ENCODE data around the gene GUCY2D. TPM values are rescaled to one million over a fixed set of nuclear protein-coding genes. Genes with fewer than 3 reads are reported as not detected.

GUCY2D gene
- total and polyA plus RNA-seq, 2 experiments from 2014 or later, result 0.07 to 0.08 TPM

DNA sequence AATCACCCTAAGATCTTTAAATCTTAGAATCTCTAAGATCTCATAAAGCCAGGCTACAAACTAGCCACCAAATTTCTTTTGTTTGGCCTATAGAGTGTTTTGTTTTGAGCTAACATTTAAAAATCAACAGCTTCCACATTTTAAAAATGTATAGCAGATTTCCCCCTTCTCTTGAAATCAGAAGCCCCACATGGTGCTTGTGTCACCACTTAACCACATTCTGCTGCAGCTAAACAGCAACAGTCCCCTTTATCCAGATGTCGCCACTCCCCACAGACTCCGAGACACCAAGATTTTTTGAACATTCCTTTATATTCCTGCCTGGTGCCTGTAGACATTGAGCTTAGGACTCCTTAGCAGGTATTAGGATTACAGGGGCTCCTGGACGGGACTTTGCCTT is 16.0 kb downstream of the GUCY2D start:
- Histone ChIP-seq H4K20me1 (replicated peaks; ENCODE audit: insufficient read depth) (no peaks in the 10 kb centered on the region), H3K4me3 (no peak overlapping the region), H3K36me3 (ENCODE audit: insufficient read depth) (no peaks in the 10 kb centered on the region), H2AFZ (no peak overlapping the region), H3K79me2 (replicated peaks; ENCODE audit: insufficient read depth) (no peaks in the 10 kb centered on the region), H3K27ac (ENCODE audit: low read depth) (no peak overlapping the region), H3K27me3 (ENCODE audit: insufficient read depth) (peaks cover 33% of the 10 kb centered on the region), H3F3A (replicated peaks; ENCODE audit: low read depth) (no peaks in the 10 kb centered on the region), H3K9me2 (ENCODE audit: insufficient read depth) (no peaks in the 10 kb centered on the region), H3K4me1 (ENCODE audit: insufficient read depth) (no peaks in the 10 kb centered on the region), H3K4me2 (no peak overlapping the region)
- no peaks in the 10 kb centered on the region for H3K36me3 Mint-ChIP-seq (ENCODE audit: low read depth)
- TF ChIP-seq, protein P1, sequence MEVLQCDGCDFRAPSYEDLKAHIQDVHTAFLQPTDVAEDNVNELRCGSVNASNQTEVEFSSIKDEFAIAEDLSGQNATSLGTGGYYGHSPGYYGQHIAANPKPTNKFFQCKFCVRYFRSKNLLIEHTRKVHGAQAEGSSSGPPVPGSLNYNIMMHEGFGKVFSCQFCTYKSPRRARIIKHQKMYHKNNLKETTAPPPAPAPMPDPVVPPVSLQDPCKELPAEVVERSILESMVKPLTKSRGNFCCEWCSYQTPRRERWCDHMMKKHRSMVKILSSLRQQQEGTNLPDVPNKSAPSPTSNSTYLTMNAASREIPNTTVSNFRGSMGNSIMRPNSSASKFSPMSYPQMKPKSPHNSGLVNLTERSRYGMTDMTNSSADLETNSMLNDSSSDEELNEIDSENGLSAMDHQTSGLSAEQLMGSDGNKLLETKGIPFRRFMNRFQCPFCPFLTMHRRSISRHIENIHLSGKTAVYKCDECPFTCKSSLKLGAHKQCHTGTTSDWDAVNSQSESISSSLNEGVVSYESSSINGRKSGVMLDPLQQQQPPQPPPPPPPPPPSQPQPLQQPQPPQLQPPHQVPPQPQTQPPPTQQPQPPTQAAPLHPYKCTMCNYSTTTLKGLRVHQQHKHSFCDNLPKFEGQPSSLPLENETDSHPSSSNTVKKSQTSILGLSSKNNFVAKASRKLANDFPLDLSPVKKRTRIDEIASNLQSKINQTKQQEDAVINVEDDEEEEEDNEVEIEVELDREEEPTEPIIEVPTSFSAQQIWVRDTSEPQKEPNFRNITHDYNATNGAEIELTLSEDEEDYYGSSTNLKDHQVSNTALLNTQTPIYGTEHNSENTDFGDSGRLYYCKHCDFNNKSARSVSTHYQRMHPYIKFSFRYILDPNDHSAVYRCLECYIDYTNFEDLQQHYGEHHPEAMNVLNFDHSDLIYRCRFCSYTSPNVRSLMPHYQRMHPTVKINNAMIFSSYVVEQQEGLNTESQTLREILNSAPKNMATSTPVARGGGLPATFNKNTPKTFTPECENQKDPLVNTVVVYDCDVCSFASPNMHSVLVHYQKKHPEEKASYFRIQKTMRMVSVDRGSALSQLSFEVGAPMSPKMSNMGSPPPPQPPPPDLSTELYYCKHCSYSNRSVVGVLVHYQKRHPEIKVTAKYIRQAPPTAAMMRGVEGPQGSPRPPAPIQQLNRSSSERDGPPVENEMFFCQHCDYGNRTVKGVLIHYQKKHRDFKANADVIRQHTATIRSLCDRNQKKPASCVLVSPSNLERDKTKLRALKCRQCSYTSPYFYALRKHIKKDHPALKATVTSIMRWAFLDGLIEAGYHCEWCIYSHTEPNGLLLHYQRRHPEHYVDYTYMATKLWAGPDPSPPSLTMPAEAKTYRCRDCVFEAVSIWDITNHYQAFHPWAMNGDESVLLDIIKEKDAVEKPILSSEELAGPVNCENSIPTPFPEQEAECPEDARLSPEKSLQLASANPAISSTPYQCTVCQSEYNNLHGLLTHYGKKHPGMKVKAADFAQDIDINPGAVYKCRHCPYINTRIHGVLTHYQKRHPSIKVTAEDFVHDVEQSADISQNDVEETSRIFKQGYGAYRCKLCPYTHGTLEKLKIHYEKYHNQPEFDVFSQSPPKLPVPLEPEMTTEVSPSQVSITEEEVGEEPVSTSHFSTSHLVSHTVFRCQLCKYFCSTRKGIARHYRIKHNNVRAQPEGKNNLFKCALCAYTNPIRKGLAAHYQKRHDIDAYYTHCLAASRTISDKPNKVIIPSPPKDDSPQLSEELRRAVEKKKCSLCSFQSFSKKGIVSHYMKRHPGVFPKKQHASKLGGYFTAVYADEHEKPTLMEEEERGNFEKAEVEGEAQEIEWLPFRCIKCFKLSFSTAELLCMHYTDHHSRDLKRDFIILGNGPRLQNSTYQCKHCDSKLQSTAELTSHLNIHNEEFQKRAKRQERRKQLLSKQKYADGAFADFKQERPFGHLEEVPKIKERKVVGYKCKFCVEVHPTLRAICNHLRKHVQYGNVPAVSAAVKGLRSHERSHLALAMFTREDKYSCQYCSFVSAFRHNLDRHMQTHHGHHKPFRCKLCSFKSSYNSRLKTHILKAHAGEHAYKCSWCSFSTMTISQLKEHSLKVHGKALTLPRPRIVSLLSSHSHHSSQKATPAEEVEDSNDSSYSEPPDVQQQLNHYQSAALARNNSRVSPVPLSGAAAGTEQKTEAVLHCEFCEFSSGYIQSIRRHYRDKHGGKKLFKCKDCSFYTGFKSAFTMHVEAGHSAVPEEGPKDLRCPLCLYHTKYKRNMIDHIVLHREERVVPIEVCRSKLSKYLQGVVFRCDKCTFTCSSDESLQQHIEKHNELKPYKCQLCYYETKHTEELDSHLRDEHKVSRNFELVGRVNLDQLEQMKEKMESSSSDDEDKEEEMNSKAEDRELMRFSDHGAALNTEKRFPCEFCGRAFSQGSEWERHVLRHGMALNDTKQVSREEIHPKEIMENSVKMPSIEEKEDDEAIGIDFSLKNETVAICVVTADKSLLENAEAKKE (CRISPR knock-in tag; IDR thresholded peaks at IDR 0.05), result no peak
- TF ChIP-seq POLR2AphosphoS5 (IDR thresholded peaks at IDR 0.05; ENCODE audit: low read depth) (no peak), CREB1 (CRISPR knock-in tag; IDR thresholded peaks at IDR 0.05; ENCODE audit: low read depth) (no peak), JUNB (IDR thresholded peaks at IDR 0.05; ENCODE audit: unreplicated experiment) (no peak), NANOG (IDR thresholded peaks at IDR 0.05; ENCODE audit: borderline replicate concordance) (no peak), ZNF331 (CRISPR knock-in tag; IDR thresholded peaks at IDR 0.05; ENCODE audit: low read depth) (no peak), ZNF114 (CRISPR knock-in tag; IDR thresholded peaks at IDR 0.05) (no peak), EZH2 (IDR thresholded peaks at IDR 0.05; ENCODE audit: low read depth, unreplicated experiment) (no peak)
- TF ChIP-seq, protein P2, sequence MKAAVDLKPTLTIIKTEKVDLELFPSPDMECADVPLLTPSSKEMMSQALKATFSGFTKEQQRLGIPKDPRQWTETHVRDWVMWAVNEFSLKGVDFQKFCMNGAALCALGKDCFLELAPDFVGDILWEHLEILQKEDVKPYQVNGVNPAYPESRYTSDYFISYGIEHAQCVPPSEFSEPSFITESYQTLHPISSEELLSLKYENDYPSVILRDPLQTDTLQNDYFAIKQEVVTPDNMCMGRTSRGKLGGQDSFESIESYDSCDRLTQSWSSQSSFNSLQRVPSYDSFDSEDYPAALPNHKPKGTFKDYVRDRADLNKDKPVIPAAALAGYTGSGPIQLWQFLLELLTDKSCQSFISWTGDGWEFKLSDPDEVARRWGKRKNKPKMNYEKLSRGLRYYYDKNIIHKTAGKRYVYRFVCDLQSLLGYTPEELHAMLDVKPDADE (IDR thresholded peaks at IDR 0.05), result no peak
- TF ChIP-seq, protein P3, sequence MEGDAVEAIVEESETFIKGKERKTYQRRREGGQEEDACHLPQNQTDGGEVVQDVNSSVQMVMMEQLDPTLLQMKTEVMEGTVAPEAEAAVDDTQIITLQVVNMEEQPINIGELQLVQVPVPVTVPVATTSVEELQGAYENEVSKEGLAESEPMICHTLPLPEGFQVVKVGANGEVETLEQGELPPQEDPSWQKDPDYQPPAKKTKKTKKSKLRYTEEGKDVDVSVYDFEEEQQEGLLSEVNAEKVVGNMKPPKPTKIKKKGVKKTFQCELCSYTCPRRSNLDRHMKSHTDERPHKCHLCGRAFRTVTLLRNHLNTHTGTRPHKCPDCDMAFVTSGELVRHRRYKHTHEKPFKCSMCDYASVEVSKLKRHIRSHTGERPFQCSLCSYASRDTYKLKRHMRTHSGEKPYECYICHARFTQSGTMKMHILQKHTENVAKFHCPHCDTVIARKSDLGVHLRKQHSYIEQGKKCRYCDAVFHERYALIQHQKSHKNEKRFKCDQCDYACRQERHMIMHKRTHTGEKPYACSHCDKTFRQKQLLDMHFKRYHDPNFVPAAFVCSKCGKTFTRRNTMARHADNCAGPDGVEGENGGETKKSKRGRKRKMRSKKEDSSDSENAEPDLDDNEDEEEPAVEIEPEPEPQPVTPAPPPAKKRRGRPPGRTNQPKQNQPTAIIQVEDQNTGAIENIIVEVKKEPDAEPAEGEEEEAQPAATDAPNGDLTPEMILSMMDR (conservative IDR thresholded peaks at IDR 0.05; ENCODE audit: low read depth in 2 of 2), result no peak
- TF ChIP-seq, protein P4, sequence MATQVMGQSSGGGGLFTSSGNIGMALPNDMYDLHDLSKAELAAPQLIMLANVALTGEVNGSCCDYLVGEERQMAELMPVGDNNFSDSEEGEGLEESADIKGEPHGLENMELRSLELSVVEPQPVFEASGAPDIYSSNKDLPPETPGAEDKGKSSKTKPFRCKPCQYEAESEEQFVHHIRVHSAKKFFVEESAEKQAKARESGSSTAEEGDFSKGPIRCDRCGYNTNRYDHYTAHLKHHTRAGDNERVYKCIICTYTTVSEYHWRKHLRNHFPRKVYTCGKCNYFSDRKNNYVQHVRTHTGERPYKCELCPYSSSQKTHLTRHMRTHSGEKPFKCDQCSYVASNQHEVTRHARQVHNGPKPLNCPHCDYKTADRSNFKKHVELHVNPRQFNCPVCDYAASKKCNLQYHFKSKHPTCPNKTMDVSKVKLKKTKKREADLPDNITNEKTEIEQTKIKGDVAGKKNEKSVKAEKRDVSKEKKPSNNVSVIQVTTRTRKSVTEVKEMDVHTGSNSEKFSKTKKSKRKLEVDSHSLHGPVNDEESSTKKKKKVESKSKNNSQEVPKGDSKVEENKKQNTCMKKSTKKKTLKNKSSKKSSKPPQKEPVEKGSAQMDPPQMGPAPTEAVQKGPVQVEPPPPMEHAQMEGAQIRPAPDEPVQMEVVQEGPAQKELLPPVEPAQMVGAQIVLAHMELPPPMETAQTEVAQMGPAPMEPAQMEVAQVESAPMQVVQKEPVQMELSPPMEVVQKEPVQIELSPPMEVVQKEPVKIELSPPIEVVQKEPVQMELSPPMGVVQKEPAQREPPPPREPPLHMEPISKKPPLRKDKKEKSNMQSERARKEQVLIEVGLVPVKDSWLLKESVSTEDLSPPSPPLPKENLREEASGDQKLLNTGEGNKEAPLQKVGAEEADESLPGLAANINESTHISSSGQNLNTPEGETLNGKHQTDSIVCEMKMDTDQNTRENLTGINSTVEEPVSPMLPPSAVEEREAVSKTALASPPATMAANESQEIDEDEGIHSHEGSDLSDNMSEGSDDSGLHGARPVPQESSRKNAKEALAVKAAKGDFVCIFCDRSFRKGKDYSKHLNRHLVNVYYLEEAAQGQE (IDR thresholded peaks at IDR 0.05; ENCODE audit: unreplicated experiment), result no peak
- ATAC-seq (no peak), DNase-seq (ENCODE audit: low spot score) (no peak)
- H3K9me3 Mint-ChIP-seq, result no peaks in the 10 kb centered on the region
- H3K27ac Mint-ChIP-seq, result no peak overlapping the region
- no peak overlapping the region; the same call in 2 of the 3 replicates for H3K4me3 Mint-ChIP-seq
- peaks cover 5% of the 10 kb centered on the region; the same call in 1 of the 3 replicates for H3K4me1 Mint-ChIP-seq
- H3K27me3 Mint-ChIP-seq (ENCODE audit: insufficient read depth, low read depth, poor library complexity), result peaks cover 30% of the 10 kb centered on the region

All from GM23338 (cell line).